RWPE2 (cell line): ENCODE results near the gene ABCG4.
A peak's percentile ranks its signal among the peaks of the same experiment; 100 is the strongest.

Experiments
- ATAC-seq: fragments of 200-7000 bp; cut with Tn5 transposase; 3 replicates; pipeline ENCODE4 v1.9.1; 2021; ENCODE audit warnings: low read depth
- DNase-seq: peaks from one replicate; pipeline ENCODE4 v3.0.0-alpha.2; 2020; ENCODE audit warnings: low spot score
- H3K27ac ChIP-seq: fragments of 450-650 bp; 2 replicates; pipeline ENCODE4 v1.5.1; 2017; ENCODE audit warnings: mild to moderate bottlenecking; ENCODE audit not compliant: poor library complexity, severe bottlenecking
- H3K27me3 ChIP-seq: fragments of 250-450 bp; sonication (Bioruptor Pico); 2 replicates; pipeline ENCODE4 v1.5.1; 2021; ENCODE audit warnings: mild to moderate bottlenecking, moderate library complexity; ENCODE audit not compliant: insufficient read depth, poor library complexity, severe bottlenecking
- H3K36me3 ChIP-seq: fragments of 250-450 bp; sonication (Bioruptor Pico); 2 replicates; pipeline ENCODE4 v1.5.1; 2020; ENCODE audit warnings: low read depth, mild to moderate bottlenecking, moderate library complexity
- H3K4me1 ChIP-seq: fragments of 250-450 bp; sonication (Bioruptor Pico); 2 replicates; pipeline ENCODE4 v1.5.1; 2021; ENCODE audit warnings: mild to moderate bottlenecking, moderate library complexity; ENCODE audit not compliant: insufficient read depth, poor library complexity, severe bottlenecking
- H3K4me3 ChIP-seq: fragments of 250-450 bp; sonication (Bioruptor Pico); 2 replicates; pipeline ENCODE4 v1.5.1; 2021; ENCODE audit warnings: mild to moderate bottlenecking, moderate library complexity; ENCODE audit not compliant: severe bottlenecking
- H3K9me3 ChIP-seq: fragments of 250-450 bp; sonication (Bioruptor Pico); 2 replicates; pipeline ENCODE4 v1.5.1; 2021; ENCODE audit warnings: mild to moderate bottlenecking, moderate library complexity; ENCODE audit not compliant: severe bottlenecking
- CTCF ChIP-seq: fragments of 450-650 bp; IDR thresholded peaks from one replicate; pipeline ENCODE4 v1.5.1; 2017; ENCODE audit warnings: mild to moderate bottlenecking, moderate library complexity; ENCODE audit not compliant: poor library complexity, severe bottlenecking

Gene ABCG4

GRCh38 chr11:119148720-119149017 is 183 bp upstream of the ABCG4 start:
- Histone ChIP-seq H3K27ac (no peak overlapping the region), H3K4me3 (peak overlapping the region; percentile 37), H3K36me3 (no peaks in the 10 kb centered on the region), H3K4me1 (no peaks in the 10 kb centered on the region), H3K9me3 (no peaks in the 10 kb centered on the region), H3K27me3 (no peaks in the 10 kb centered on the region)
- ATAC-seq, result no peak
- TF ChIP-seq CTCF, result no peak
- no peak for DNase-seq

GRCh38 chr11:119149786-119150275 is 979 bp downstream of the ABCG4 start:
- TF ChIP-seq CTCF, result no peak
- no peaks in the 10 kb centered on the region for H3K36me3 ChIP-seq
- no peaks in the 10 kb centered on the region for H3K9me3 ChIP-seq
- H3K27ac ChIP-seq, result no peak overlapping the region
- ATAC-seq, result no peak
- no peaks in the 10 kb centered on the region for H3K27me3 ChIP-seq
- no peaks in the 10 kb centered on the region for H3K4me1 ChIP-seq
- no peak for DNase-seq
- no peak overlapping the region for H3K4me3 ChIP-seq

GRCh38 chr11:119152043-119152442 is 3.2 kb downstream of the ABCG4 start:
- TF ChIP-seq CTCF, result no peak
- no peaks in the 10 kb centered on the region for H3K27me3 ChIP-seq
- H3K36me3 ChIP-seq, result no peaks in the 10 kb centered on the region
- no peak overlapping the region for H3K27ac ChIP-seq
- no peaks in the 10 kb centered on the region for H3K9me3 ChIP-seq
- ATAC-seq (no peak), DNase-seq (no peak)
- no peaks in the 10 kb centered on the region for H3K4me1 ChIP-seq
- no peak overlapping the region for H3K4me3 ChIP-seq

- H3K36me3 ChIP-seq, result no peaks in the 10 kb centered on the region
- H3K27ac ChIP-seq, result no peak overlapping the region
- H3K27me3 ChIP-seq, result no peaks in the 10 kb centered on the region
- ATAC-seq, result no peak
- H3K4me1 ChIP-seq, result no peaks in the 10 kb centered on the region
- no peak overlapping the region for H3K4me3 ChIP-seq
- DNase-seq, result no peak
- no peak for TF ChIP-seq CTCF
- H3K9me3 ChIP-seq, result no peaks in the 10 kb centered on the region
Measured at GRCh38 chr11:119152604-119153003, 3.8 kb downstream of the ABCG4 start.

GRCh38 chr11:119153049-119153818 is 4.4 kb downstream of the ABCG4 start:
- Histone ChIP-seq H3K27me3 (no peaks in the 10 kb centered on the region), H3K4me1 (no peaks in the 10 kb centered on the region), H3K4me3 (no peak overlapping the region), H3K9me3 (no peaks in the 10 kb centered on the region), H3K27ac (no peak overlapping the region), H3K36me3 (no peaks in the 10 kb centered on the region)
- no peak for ATAC-seq
- no peak for DNase-seq
- no peak for TF ChIP-seq CTCF
